Calu3 (cell line): ENCODE data around the gene SEMA3E. TPM values are rescaled to one million over a fixed set of nuclear protein-coding genes. Genes with fewer than 3 reads are reported as not detected.

Experiments used
- BruUV-seq: library from RNA; stranded (reverse); fragments of 400-500 nt; replicated peaks from 2 replicates; lab custom pipeline; 2021; lab: Mats Ljungman, UMichigan
- CTCF ChIA-PET: fragments of 300-600 bp; sonication (Branson Sonifier 250); formaldehyde crosslinking; loops from one replicate; lab custom pipeline; 2022; ENCODE audit warnings: antibody characterized with exemption; lab: Charles Lee
- DNase-seq: peaks from one replicate; pipeline ENCODE4 v3.0.0; 2022
- H3K27ac Mint-ChIP-seq: one replicate; pipeline ENCODE4 v1.8.0; 2022; ENCODE audit warnings: mixed read lengths; ENCODE audit not compliant: unreplicated experiment
- H3K27me3 Mint-ChIP-seq: one replicate; pipeline ENCODE4 v1.8.0; 2022; ENCODE audit warnings: mixed read lengths; ENCODE audit not compliant: unreplicated experiment
- H3K36me3 Mint-ChIP-seq: one replicate; pipeline ENCODE4 v1.8.0; 2022; ENCODE audit warnings: mild to moderate bottlenecking, moderate library complexity, mixed read lengths; ENCODE audit not compliant: insufficient read depth, unreplicated experiment
- H3K4me1 Mint-ChIP-seq: one replicate; pipeline ENCODE4 v1.8.0; 2022; ENCODE audit warnings: mild to moderate bottlenecking, low read depth, mixed read lengths; ENCODE audit not compliant: unreplicated experiment
- H3K4me3 Mint-ChIP-seq: one replicate; pipeline ENCODE4 v1.8.0; 2022; ENCODE audit warnings: mild to moderate bottlenecking, low read depth, moderate library complexity, mixed read lengths; ENCODE audit not compliant: unreplicated experiment
- H3K9me3 Mint-ChIP-seq: one replicate; pipeline ENCODE4 v1.8.0; 2022; ENCODE audit warnings: low read depth, mixed read lengths; ENCODE audit not compliant: unreplicated experiment
- CTCF ChIP-seq: fragments of 200-600 bp; IDR thresholded peaks from one replicate; pipeline ENCODE4 v1.8.0; 2022; ENCODE audit warnings: antibody characterized with exemption; ENCODE audit not compliant: unreplicated experiment
- intact Hi-C: fragments of 100-400 bp; cut with micrococcal nuclease; formaldehyde crosslinking; loops from one replicate; pipeline ENCODE4 v1.10.0; 2022; ENCODE audit not compliant: unreplicated experiment
- total RNA-seq: library from RNA; stranded (reverse); gene quantifications from 2 replicates; pipeline ENCODE4 v1.2.3, GENCODE V29; 2022

Gene SEMA3E
- total RNA-seq, 1 experiment from 2014 or later = 24.4 TPM

DNA sequence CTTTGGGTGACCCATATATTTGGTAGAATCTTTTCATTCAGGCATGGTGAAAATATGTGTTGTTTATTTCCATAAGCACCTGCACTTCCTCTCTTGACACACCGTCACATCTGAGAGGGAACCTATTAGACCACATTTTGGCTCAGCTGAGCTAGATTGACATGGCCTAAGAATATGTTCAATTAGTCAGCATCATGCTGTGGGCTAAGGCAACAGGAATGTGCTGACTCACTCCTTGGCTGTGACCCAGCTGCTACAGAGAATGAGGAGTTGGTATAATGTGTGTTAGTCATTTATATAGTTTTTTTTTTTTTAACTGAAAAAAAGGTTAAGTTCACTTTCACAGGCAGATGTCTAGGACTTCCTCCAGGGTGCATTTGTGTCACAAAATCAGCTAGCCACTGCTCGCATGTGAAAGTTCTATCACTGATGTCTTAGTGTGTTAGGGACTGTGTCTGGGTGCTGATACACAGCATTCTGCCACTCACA lies 180.6 kb downstream of the SEMA3E start:
- no TSS peak for BruUV-seq
- DNase-seq = peak; percentile 83
- intact Hi-C loops = loop anchor here (2.0 kb wide), 1 partner anchor 181 kb away; the partner anchor contains the start of gene SEMA3E
- no peak overlapping the region for H3K4me3 Mint-ChIP-seq
- peak overlapping the region; percentile 50 for H3K27ac Mint-ChIP-seq
- no peaks in the 10 kb centered on the region for H3K36me3 Mint-ChIP-seq
- no peak for TF ChIP-seq CTCF
- CTCF ChIA-PET = no interaction called here
- no peaks in the 10 kb centered on the region for H3K4me1 Mint-ChIP-seq
- no peaks in the 10 kb centered on the region for H3K27me3 Mint-ChIP-seq
- no peaks in the 10 kb centered on the region for H3K9me3 Mint-ChIP-seq

GRCh38 chr7:83467493-83467892 lies 181.4 kb downstream of the SEMA3E start:
- Mint-ChIP-seq H3K4me3 (no peak overlapping the region), H3K27me3 (no peaks in the 10 kb centered on the region), H3K27ac (no peak overlapping the region), H3K9me3 (no peaks in the 10 kb centered on the region), H3K4me1 (no peaks in the 10 kb centered on the region), H3K36me3 (no peaks in the 10 kb centered on the region)
- intact Hi-C loops = no loop called here
- DNase-seq = no peak
- CTCF ChIA-PET = no interaction called here
- no peak for TF ChIP-seq CTCF
- BruUV-seq = no TSS peak

- Mint-ChIP-seq H3K4me1 (no peaks in the 10 kb centered on the region), H3K4me3 (no peak overlapping the region), H3K27ac (no peak overlapping the region), H3K27me3 (no peaks in the 10 kb centered on the region), H3K36me3 (no peaks in the 10 kb centered on the region), H3K9me3 (no peaks in the 10 kb centered on the region)
- DNase-seq = no peak
- intact Hi-C loops = no loop called here
- CTCF ChIA-PET = no interaction called here
- TF ChIP-seq CTCF = no peak
- no TSS peak for BruUV-seq
Measured at GRCh38 chr7:83466956-83467355, 182.0 kb downstream of the SEMA3E start.

DNA sequence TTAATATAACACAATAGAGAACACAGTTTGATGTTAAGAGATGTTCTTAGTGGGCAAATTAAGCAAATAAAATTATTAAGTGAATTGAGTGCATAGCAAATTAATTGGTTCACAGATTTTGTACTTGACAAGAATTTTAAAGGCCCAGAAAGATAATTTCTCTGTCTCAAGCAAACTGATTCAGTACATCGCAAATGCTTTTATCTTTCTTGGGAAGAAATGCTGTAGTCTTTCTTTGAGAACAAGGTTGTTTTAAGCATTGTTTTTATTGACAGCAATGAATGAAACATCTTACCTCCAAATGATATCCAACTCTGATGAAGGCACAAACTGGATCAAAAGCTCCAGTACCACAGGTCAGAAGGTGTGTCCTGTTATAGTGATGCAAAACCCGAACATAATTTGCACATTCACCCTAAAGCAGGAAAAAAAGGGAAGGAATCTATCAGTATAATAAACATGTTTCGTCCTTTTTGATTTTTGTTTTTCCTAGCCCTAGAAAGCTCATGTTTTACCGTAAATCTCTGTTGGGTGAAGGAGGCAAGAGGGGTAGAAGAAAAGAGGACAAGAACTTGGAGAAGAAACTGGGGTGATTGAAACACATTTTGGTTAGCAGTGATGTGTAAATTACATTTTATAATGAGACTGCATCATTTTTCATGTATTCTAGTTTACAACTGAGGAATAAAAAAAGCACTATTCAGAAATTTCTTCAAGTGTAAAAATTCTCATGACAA lies 182.6 kb downstream of the SEMA3E start:
- H3K4me3 Mint-ChIP-seq = no peak overlapping the region
- intact Hi-C loops = no loop called here
- CTCF ChIA-PET = no interaction called here

More for the DNA sequence above, 182.6 kb downstream of the SEMA3E start:
- no peak overlapping the region for H3K27ac Mint-ChIP-seq
- no peak for DNase-seq
- no peaks in the 10 kb centered on the region for H3K4me1 Mint-ChIP-seq
- no peaks in the 10 kb centered on the region for H3K36me3 Mint-ChIP-seq
- TF ChIP-seq CTCF = no peak
- no peaks in the 10 kb centered on the region for H3K9me3 Mint-ChIP-seq
- H3K27me3 Mint-ChIP-seq = no peaks in the 10 kb centered on the region
- BruUV-seq = no TSS peak
